Measurements from ENCODE around the gene PAOX. TPM values are rescaled to one million over a fixed set of nuclear protein-coding genes. Genes with fewer than 3 reads are reported as not detected.
A peak's percentile ranks its signal among the peaks of the same experiment; 100 is the strongest.

PAOX gene
- total and polyA plus RNA-seq, 5 donors from 2014 or later = 6.7 to 14.3 (median 10.2) TPM

- H3K9me3 Mint-ChIP-seq = no peaks in the 10 kb centered on the region
- Histone ChIP-seq H3K36me3 (ENCODE audit: control insufficient read depth, insufficient read depth, low read length) (peaks cover 50% of the 10 kb centered on the region), H3K27me3 (ENCODE audit: control insufficient read depth, insufficient read depth, low read length) (no peaks in the 10 kb centered on the region), H3K4me1 (ENCODE audit: control insufficient read depth, insufficient read depth, low read length, poor library complexity, severe bottlenecking) (peaks cover 11% of the 10 kb centered on the region), H3K4me3 (ENCODE audit: low read depth, low read length) (peak overlapping the region; percentile 31), H3K27ac (ENCODE audit: insufficient read depth, low read length, poor library complexity, severe bottlenecking) (no peak overlapping the region), H3K9me3 (ENCODE audit: control insufficient read depth in 2 of 2, low read length in 2 of 2) (no peaks in the 10 kb centered on the region)
- ATAC-seq (ENCODE audit: low read depth in 2 of 2) = no peak
- peak overlapping the region in 1 of 4 donors; percentile 80 for H3K4me3 Mint-ChIP-seq
- peaks cover 22 to 57% (median 44%) of the 10 kb centered on the region in 4 donors for H3K4me1 Mint-ChIP-seq
- H3K27ac Mint-ChIP-seq = peak overlapping the region in 1 of 3 donors; percentile 49
- peaks cover 33% of the 10 kb centered on the region for H3K36me3 Mint-ChIP-seq
- no peak for DNase-seq
- no peaks in the 10 kb centered on the region for H3K27me3 Mint-ChIP-seq
These were observed 22.4 kb downstream of the PAOX start for GRCh38 chr10:133401500-133401899.

GRCh38 chr10:133401981-133402725 lies 23.1 kb downstream of the PAOX start:
- ATAC-seq (ENCODE audit: low read depth in 2 of 2) = no peak
- H3K4me1 Mint-ChIP-seq = peaks cover 28 to 57% (median 45%) of the 10 kb centered on the region in 4 donors
- no peak overlapping the region for H3K27ac ChIP-seq (ENCODE audit: insufficient read depth, low read length, poor library complexity, severe bottlenecking)
- no peak overlapping the region for H3K4me3 ChIP-seq (ENCODE audit: low read depth, low read length)
- no peak for DNase-seq
- peaks cover 39% of the 10 kb centered on the region for H3K36me3 Mint-ChIP-seq
- no peaks in the 10 kb centered on the region for H3K27me3 Mint-ChIP-seq
- H3K27me3 ChIP-seq (ENCODE audit: control insufficient read depth, insufficient read depth, low read length) = no peaks in the 10 kb centered on the region
- H3K27ac Mint-ChIP-seq = peak overlapping the region in 1 of 3 donors; percentile 46
- H3K4me3 Mint-ChIP-seq = no peak overlapping the region
- peaks cover 45% of the 10 kb centered on the region for H3K36me3 ChIP-seq (ENCODE audit: control insufficient read depth, insufficient read depth, low read length)
- peaks cover 11% of the 10 kb centered on the region for H3K4me1 ChIP-seq (ENCODE audit: control insufficient read depth, insufficient read depth, low read length, poor library complexity, severe bottlenecking)
- H3K9me3 Mint-ChIP-seq = no peaks in the 10 kb centered on the region
- no peaks in the 10 kb centered on the region for H3K9me3 ChIP-seq (ENCODE audit: control insufficient read depth in 2 of 2, low read length in 2 of 2)

- H3K27me3 ChIP-seq (ENCODE audit: control insufficient read depth, insufficient read depth, low read length) = no peaks in the 10 kb centered on the region
- peaks cover 29 to 56% (median 45%) of the 10 kb centered on the region in 4 donors for H3K4me1 Mint-ChIP-seq
- H3K36me3 Mint-ChIP-seq = peaks cover 40% of the 10 kb centered on the region
- H3K27me3 Mint-ChIP-seq = no peaks in the 10 kb centered on the region
- H3K9me3 ChIP-seq (ENCODE audit: control insufficient read depth in 2 of 2, low read length in 2 of 2) = no peaks in the 10 kb centered on the region
- H3K27ac ChIP-seq (ENCODE audit: insufficient read depth, low read length, poor library complexity, severe bottlenecking) = no peak overlapping the region
- H3K9me3 Mint-ChIP-seq = no peaks in the 10 kb centered on the region
- no peak overlapping the region for H3K4me3 ChIP-seq (ENCODE audit: low read depth, low read length)
- peaks cover 45% of the 10 kb centered on the region for H3K36me3 ChIP-seq (ENCODE audit: control insufficient read depth, insufficient read depth, low read length)
- ATAC-seq (ENCODE audit: low read depth in 2 of 2) = no peak
- H3K4me1 ChIP-seq (ENCODE audit: control insufficient read depth, insufficient read depth, low read length, poor library complexity, severe bottlenecking) = peaks cover 11% of the 10 kb centered on the region
- no peak for DNase-seq
- H3K27ac Mint-ChIP-seq = peak overlapping the region in 1 of 3 donors; percentile 75
- no peak overlapping the region for H3K4me3 Mint-ChIP-seq
These were observed 24.3 kb downstream of the PAOX start for GRCh38 chr10:133403359-133403758.

- no peak overlapping the region for H3K27ac ChIP-seq (ENCODE audit: insufficient read depth, low read length, poor library complexity, severe bottlenecking)
- H3K4me1 ChIP-seq (ENCODE audit: control insufficient read depth, insufficient read depth, low read length, poor library complexity, severe bottlenecking) = peaks cover 11% of the 10 kb centered on the region
- ATAC-seq (ENCODE audit: low read depth in 2 of 2) (no peak), DNase-seq (no peak)
- H3K27me3 ChIP-seq (ENCODE audit: control insufficient read depth, insufficient read depth, low read length) = no peaks in the 10 kb centered on the region
- H3K4me3 Mint-ChIP-seq = peak overlapping the region in 1 of 4 donors; percentile 47
- H3K36me3 ChIP-seq (ENCODE audit: control insufficient read depth, insufficient read depth, low read length) = peaks cover 45% of the 10 kb centered on the region
- peaks cover 42% of the 10 kb centered on the region for H3K36me3 Mint-ChIP-seq
- H3K27me3 Mint-ChIP-seq = no peaks in the 10 kb centered on the region
- H3K4me1 Mint-ChIP-seq = peaks cover 29 to 56% (median 46%) of the 10 kb centered on the region in 4 donors
- H3K9me3 ChIP-seq (ENCODE audit: control insufficient read depth in 2 of 2, low read length in 2 of 2) = no peaks in the 10 kb centered on the region
- H3K9me3 Mint-ChIP-seq = no peaks in the 10 kb centered on the region
- peak overlapping the region in 1 of 3 donors; percentile 75 for H3K27ac Mint-ChIP-seq
- no peak overlapping the region for H3K4me3 ChIP-seq (ENCODE audit: low read depth, low read length)
These were observed 24.7 kb downstream of the PAOX start for GRCh38 chr10:133403784-133404183.

GRCh38 chr10:133405272-133405671 lies 26.2 kb downstream of the PAOX start:
- DNase-seq (no peak), ATAC-seq (ENCODE audit: low read depth in 2 of 2) (no peak)
- Histone ChIP-seq H3K36me3 (ENCODE audit: control insufficient read depth, insufficient read depth, low read length) (peaks cover 52% of the 10 kb centered on the region), H3K27ac (ENCODE audit: insufficient read depth, low read length, poor library complexity, severe bottlenecking) (no peak overlapping the region), H3K4me3 (ENCODE audit: low read depth, low read length) (peak overlapping the region; percentile 46), H3K4me1 (ENCODE audit: control insufficient read depth, insufficient read depth, low read length, poor library complexity, severe bottlenecking) (peaks cover 9% of the 10 kb centered on the region), H3K9me3 (ENCODE audit: control insufficient read depth in 2 of 2, low read length in 2 of 2) (no peaks in the 10 kb centered on the region), H3K27me3 (ENCODE audit: control insufficient read depth, insufficient read depth, low read length) (no peaks in the 10 kb centered on the region)
- Mint-ChIP-seq H3K27ac (peak overlapping the region in 2 of 3 donors; percentile 11 to 42), H3K4me1 (peaks cover 40 to 61% (median 55%) of the 10 kb centered on the region in 4 donors), H3K36me3 (peaks cover 55% of the 10 kb centered on the region), H3K27me3 (no peaks in the 10 kb centered on the region), H3K4me3 (peak overlapping the region in 1 of 4 donors; percentile 74), H3K9me3 (peaks cover 0 to 1% (median 0%) of the 10 kb centered on the region in 7 donors)

GRCh38 chr10:133405844-133406527 lies 26.9 kb downstream of the PAOX start:
- Mint-ChIP-seq H3K27me3 (no peaks in the 10 kb centered on the region), H3K27ac (peak overlapping the region; percentile 42 to 95 (median 80)), H3K4me3 (peak overlapping the region; percentile 54 to 74 (median 68)), H3K36me3 (peaks cover 62% of the 10 kb centered on the region), H3K9me3 (peaks cover 0 to 8% (median 0%) of the 10 kb centered on the region in 7 donors), H3K4me1 (peaks cover 39 to 56% (median 51%) of the 10 kb centered on the region in 4 donors)
- Histone ChIP-seq H3K36me3 (ENCODE audit: control insufficient read depth, insufficient read depth, low read length) (peaks cover 55% of the 10 kb centered on the region), H3K27ac (ENCODE audit: insufficient read depth, low read length, poor library complexity, severe bottlenecking) (peak overlapping the region; percentile 53), H3K4me3 (ENCODE audit: low read depth, low read length) (peak overlapping the region; percentile 46), H3K4me1 (ENCODE audit: control insufficient read depth, insufficient read depth, low read length, poor library complexity, severe bottlenecking) (peaks cover 2% of the 10 kb centered on the region), H3K9me3 (ENCODE audit: control insufficient read depth in 2 of 2, low read length in 2 of 2) (peaks cover 2 to 4% of the 10 kb centered on the region in 2 experiments), H3K27me3 (ENCODE audit: control insufficient read depth, insufficient read depth, low read length) (no peaks in the 10 kb centered on the region)
- peak in 2 of 3 donors; percentile 13 to 36 for DNase-seq
- ATAC-seq (ENCODE audit: low read depth in 2 of 2) = peak in 1 of 2 donors; percentile 46

GRCh38 chr10:133411523-133412380 lies 32.7 kb downstream of the PAOX start:
- Mint-ChIP-seq H3K4me1 (peaks cover 21 to 31% (median 26%) of the 10 kb centered on the region in 4 donors), H3K36me3 (peaks cover 78% of the 10 kb centered on the region), H3K27me3 (no peaks in the 10 kb centered on the region), H3K4me3 (no peak overlapping the region), H3K9me3 (peaks cover 0 to 35% (median 11%) of the 10 kb centered on the region in 7 donors), H3K27ac (no peak overlapping the region)
- Histone ChIP-seq H3K4me1 (ENCODE audit: control insufficient read depth, insufficient read depth, low read length, poor library complexity, severe bottlenecking) (no peaks in the 10 kb centered on the region), H3K27me3 (ENCODE audit: control insufficient read depth, insufficient read depth, low read length) (no peaks in the 10 kb centered on the region), H3K9me3 (ENCODE audit: control insufficient read depth in 2 of 2, low read length in 2 of 2) (peaks cover 20 to 24% of the 10 kb centered on the region in 2 experiments), H3K4me3 (ENCODE audit: low read depth, low read length) (no peak overlapping the region), H3K27ac (ENCODE audit: insufficient read depth, low read length, poor library complexity, severe bottlenecking) (no peak overlapping the region), H3K36me3 (ENCODE audit: control insufficient read depth, insufficient read depth, low read length) (peaks cover 62% of the 10 kb centered on the region)
- DNase-seq (no peak), ATAC-seq (ENCODE audit: low read depth in 2 of 2) (no peak)

Data from CD4-positive, CD25-positive, alpha-beta regulatory T cell (primary cell).